Measurements from ENCODE around the gene TPRN.

Gene TPRN

DNA sequence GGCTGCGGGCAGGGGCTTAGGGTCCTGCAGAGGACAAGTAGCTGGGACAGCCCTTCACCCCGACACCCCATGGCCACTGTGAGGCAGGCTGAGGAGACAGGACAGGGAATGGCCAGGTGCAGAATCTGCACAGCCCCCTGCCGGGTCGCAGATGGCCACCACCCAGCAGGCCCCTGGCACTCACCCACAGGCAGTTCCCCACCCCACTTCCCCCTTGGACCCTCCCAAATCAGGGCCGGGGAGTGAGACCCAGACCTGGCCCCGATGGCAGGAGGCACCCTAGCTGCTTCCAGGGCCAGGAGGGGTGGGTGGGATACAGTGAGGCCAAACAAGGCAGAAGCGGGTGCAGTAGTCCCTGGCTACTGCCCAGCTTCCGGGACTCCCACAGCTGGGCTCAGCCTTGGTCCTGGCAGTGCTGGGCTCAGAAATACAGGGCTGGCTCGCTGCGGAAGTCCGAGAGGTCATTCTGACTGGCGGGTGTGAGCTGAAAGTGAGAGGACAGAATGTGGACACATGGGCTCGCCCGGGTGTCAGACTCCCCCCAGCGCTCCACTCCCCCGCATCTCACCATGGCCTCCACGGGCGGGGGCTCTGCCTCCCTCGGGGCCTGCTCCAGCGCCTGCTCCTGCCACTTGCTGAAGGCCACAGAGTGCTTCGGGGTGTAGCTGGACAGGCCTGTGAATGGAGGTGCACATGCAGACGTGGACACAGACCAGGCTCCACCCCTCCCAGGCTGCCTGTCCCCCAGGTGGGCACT, 8.7 kb downstream of the TPRN start:
- peaks cover 67% of the 10 kb centered on the region for H3K36me3 ChIP-seq (ENCODE audit: insufficient read depth, insufficient read length, low read length)

DNA sequence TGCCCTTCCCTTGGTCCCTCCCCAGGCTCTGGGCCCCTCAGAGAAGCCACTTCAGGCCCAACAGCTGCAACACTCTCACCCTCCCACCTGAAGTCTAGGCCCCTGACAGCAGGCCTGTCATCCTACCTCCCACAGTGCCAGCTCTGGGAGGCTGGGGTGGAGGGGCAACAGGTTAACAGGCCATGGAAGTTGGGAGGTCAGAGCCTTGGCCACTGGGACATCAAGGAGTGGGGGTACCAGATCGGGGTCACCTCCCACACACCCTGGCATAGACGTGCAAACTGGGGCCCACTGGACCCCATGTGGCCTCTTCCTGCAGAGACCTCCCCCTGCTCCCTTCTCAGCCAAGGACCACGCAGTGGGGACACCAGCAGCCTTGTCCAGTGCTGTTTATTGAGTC, 9.3 kb downstream of the TPRN start:
- H3K4me1 ChIP-seq (ENCODE audit: insufficient read depth, insufficient read length), result peaks cover 42% of the 10 kb centered on the region
- H3K36me3 ChIP-seq (ENCODE audit: insufficient read depth, insufficient read length, low read length), result peaks cover 71% of the 10 kb centered on the region
- no peak for TF ChIP-seq ZNF274 (IDR thresholded peaks at IDR 0.05; ENCODE audit: low read depth, low read length)
- TF ChIP-seq YY1 (IDR thresholded peaks at IDR 0.05; ENCODE audit: insufficient read depth, insufficient read length), result no peak
- TF ChIP-seq SUZ12 (IDR thresholded peaks at IDR 0.05; ENCODE audit: extremely low read depth, insufficient read depth, insufficient read length), result no peak
- no peak overlapping the region for H3K9ac ChIP-seq (ENCODE audit: insufficient read length, low read depth)
- H3K9me3 ChIP-seq (ENCODE audit: insufficient read depth, low read length), result no peaks in the 10 kb centered on the region
- no peaks in the 10 kb centered on the region for H3K27me3 ChIP-seq (ENCODE audit: insufficient read depth, insufficient read length)
- no peak for DNase-seq (ENCODE audit: low read depth, low spot score)
- no peak overlapping the region for H3K4me3 ChIP-seq (ENCODE audit: insufficient read length, low read depth)

More for the DNA sequence above, 8.7 kb downstream of the TPRN start:
- DNase-seq (ENCODE audit: low read depth, low spot score), result no peak
- no peak overlapping the region for H3K9ac ChIP-seq (ENCODE audit: insufficient read length, low read depth)
- peaks cover 42% of the 10 kb centered on the region for H3K4me1 ChIP-seq (ENCODE audit: insufficient read depth, insufficient read length)
- H3K4me3 ChIP-seq (ENCODE audit: insufficient read length, low read depth), result no peak overlapping the region
- TF ChIP-seq SUZ12 (IDR thresholded peaks at IDR 0.05; ENCODE audit: extremely low read depth, insufficient read depth, insufficient read length) (no peak), YY1 (IDR thresholded peaks at IDR 0.05; ENCODE audit: insufficient read depth, insufficient read length) (no peak), ZNF274 (IDR thresholded peaks at IDR 0.05; ENCODE audit: low read depth, low read length) (no peak)
- H3K9me3 ChIP-seq (ENCODE audit: insufficient read depth, low read length), result no peaks in the 10 kb centered on the region
- no peaks in the 10 kb centered on the region for H3K27me3 ChIP-seq (ENCODE audit: insufficient read depth, insufficient read length)

DNA sequence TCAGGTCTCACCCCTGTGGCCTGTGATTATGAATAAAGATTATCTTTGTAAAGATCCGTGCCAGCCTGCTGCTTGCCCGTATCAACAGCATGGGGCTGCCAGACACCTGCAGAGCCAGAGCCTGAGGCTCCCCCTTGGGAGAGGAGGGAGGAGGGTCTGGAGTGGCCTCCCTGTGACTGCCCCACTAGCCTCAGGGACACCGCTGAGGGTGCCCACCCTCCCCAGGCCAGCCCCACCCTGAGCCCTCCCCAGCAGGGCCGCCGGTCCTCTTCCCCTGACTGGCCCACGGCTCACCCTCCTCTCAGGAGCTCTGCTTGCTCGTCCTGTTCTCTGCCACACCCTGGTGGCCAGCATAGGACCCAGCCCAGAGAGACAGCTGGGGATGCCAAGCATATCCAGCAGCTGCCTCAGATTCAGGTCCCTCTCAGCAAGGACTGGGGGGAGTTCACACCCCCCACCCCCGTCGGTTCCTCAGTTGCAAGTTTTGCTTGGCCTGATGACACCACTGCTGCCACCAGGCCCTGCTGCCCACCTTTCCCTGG, 10.2 kb downstream of the TPRN start:
- H3K36me3 ChIP-seq (ENCODE audit: insufficient read depth, insufficient read length, low read length), result peaks cover 73% of the 10 kb centered on the region
- peak overlapping the region; percentile 98 for H3K9ac ChIP-seq (ENCODE audit: insufficient read length, low read depth)
- no peak for TF ChIP-seq ZNF274 (IDR thresholded peaks at IDR 0.05; ENCODE audit: low read depth, low read length)
- no peak for TF ChIP-seq YY1 (IDR thresholded peaks at IDR 0.05; ENCODE audit: insufficient read depth, insufficient read length)
- TF ChIP-seq SUZ12 (IDR thresholded peaks at IDR 0.05; ENCODE audit: extremely low read depth, insufficient read depth, insufficient read length), result no peak
- H3K27me3 ChIP-seq (ENCODE audit: insufficient read depth, insufficient read length), result no peaks in the 10 kb centered on the region
- no peak for DNase-seq (ENCODE audit: low read depth, low spot score)
- H3K4me1 ChIP-seq (ENCODE audit: insufficient read depth, insufficient read length), result peaks cover 40% of the 10 kb centered on the region
- H3K9me3 ChIP-seq (ENCODE audit: insufficient read depth, low read length), result no peaks in the 10 kb centered on the region
- H3K4me3 ChIP-seq (ENCODE audit: insufficient read length, low read depth), result no peak overlapping the region

DNA sequence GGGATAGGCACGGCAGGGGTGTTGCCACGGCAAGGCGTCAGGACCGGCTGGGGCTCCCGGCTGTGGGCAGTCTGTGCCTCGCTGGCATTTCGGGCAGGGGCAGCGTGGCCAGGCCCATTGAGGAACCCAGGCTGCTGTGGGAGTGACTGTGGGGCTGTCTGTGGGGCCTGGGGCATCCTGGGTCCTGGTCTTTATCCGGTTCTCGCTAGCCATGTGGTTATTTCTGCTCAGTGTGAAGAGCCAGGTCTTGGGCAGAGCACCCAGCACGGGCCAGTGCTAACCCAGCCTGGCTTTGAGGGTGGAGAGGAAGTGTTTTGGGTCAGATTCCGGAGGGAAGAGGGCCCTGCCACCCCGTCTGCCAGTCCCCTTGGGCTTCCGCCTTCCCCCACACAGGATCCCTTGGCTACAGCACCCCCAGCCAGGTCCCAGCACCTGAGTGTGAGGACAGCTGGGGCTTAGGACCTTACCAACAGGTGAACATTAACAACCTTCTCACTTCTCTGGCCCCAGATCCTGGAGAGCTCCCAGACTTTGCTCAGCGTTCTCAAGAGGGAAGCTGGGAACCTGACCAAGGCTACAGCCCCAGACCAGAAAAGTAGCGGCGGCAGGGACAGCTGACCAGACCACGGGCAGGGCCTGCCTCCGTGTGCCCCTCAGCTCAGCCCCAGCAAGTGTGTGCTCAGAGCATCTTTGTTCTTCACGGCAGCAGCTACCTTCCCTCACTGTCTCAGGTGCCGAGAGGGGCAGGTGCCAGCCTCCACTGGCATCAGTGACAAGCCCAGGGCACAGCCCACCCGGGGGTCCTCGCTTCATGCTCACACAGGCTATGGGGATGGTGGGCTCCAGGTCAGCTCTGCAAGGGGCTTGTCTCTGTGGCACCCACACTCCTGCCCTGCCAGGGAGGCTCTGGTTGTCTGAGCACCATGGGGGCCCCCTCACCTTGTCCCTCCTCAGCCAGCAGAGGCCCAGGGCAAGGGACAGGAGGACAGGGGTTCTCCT, 10.9 kb downstream of the TPRN start:
- Histone ChIP-seq H3K27me3 (ENCODE audit: insufficient read depth, insufficient read length) (no peaks in the 10 kb centered on the region), H3K4me3 (ENCODE audit: insufficient read length, low read depth) (peak overlapping the region; percentile 95), H3K4me1 (ENCODE audit: insufficient read depth, insufficient read length) (peaks cover 33% of the 10 kb centered on the region), H3K9ac (ENCODE audit: insufficient read length, low read depth) (peak overlapping the region; percentile 98), H3K9me3 (ENCODE audit: insufficient read depth, low read length) (no peaks in the 10 kb centered on the region), H3K36me3 (ENCODE audit: insufficient read depth, insufficient read length, low read length) (peaks cover 75% of the 10 kb centered on the region)
- DNase-seq (ENCODE audit: low read depth, low spot score), result no peak
- TF ChIP-seq ZNF274 (IDR thresholded peaks at IDR 0.05; ENCODE audit: low read depth, low read length), result no peak
- TF ChIP-seq YY1 (IDR thresholded peaks at IDR 0.05; ENCODE audit: insufficient read depth, insufficient read length), result no peak
- TF ChIP-seq SUZ12 (IDR thresholded peaks at IDR 0.05; ENCODE audit: extremely low read depth, insufficient read depth, insufficient read length), result no peak

DNA sequence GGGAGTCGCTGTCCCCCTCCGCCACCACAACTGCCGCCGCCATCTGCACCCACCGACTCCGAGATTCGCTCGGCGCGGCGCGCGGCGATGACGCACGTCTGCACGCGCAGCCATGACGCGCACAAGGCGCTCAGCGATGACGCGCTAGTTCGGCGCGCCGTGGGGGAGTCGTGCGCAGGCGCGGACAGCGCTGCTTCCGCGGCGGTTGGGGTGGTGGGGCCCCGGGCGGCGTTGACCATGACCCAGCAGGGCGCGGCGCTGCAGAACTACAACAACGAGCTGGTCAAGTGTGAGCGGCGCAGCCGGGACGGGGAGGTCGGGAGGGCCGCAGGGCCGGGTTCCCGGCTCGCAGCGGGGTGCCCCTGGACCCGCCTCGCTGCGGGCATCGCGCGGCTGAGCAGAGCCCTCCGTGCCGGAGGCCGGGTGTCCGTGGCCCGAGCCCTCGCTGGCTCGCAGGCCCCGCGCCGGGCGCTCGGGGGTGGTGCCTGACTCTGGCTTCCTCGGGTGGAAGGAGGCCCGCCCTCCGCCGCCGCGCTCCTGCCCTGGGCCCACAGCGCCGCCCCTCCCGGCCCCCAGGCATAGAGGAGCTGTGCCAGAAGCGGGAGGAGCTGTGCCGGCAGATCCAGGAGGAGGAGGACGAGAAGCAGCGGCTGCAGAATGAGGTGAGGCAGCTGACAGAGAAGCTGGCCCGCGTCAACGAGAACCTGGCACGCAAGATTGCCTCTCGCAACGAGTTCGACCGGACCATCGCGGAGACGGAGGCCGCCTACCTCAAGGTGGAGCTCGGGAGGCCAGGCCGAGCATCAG, 11.8 kb downstream of the TPRN start, which contains the start of the genes ANAPC2 and SSNA1:
ANAPC2 (minus strand) TSS at position 71 of the 807 bp plus-strand sequence; CDS start at position 43, 28 bp downstream.
SSNA1 (plus strand) TSS at position 187 of the 807 bp plus-strand sequence; CDS start at position 238, 51 bp downstream.
- Histone ChIP-seq H3K36me3 (ENCODE audit: insufficient read depth, insufficient read length, low read length) (peaks cover 83% of the 10 kb centered on the region), H3K4me1 (ENCODE audit: insufficient read depth, insufficient read length) (peaks cover 26% of the 10 kb centered on the region), H3K9ac (ENCODE audit: insufficient read length, low read depth) (peak within 1 kb of the TSS; percentile 98), H3K9me3 (ENCODE audit: insufficient read depth, low read length) (no peaks in the 10 kb centered on the region), H3K27me3 (ENCODE audit: insufficient read depth, insufficient read length) (no peaks in the 10 kb centered on the region), H3K4me3 (ENCODE audit: insufficient read length, low read depth) (peak within 1 kb of the TSS; percentile 95)
- TF ChIP-seq ZNF274 (IDR thresholded peaks at IDR 0.05; ENCODE audit: low read depth, low read length) (no peak), YY1 (IDR thresholded peaks at IDR 0.05; ENCODE audit: insufficient read depth, insufficient read length) (peak; percentile 59), SUZ12 (IDR thresholded peaks at IDR 0.05; ENCODE audit: extremely low read depth, insufficient read depth, insufficient read length) (no peak)
- peak; percentile 96 for DNase-seq (ENCODE audit: low read depth, low spot score)

DNA sequence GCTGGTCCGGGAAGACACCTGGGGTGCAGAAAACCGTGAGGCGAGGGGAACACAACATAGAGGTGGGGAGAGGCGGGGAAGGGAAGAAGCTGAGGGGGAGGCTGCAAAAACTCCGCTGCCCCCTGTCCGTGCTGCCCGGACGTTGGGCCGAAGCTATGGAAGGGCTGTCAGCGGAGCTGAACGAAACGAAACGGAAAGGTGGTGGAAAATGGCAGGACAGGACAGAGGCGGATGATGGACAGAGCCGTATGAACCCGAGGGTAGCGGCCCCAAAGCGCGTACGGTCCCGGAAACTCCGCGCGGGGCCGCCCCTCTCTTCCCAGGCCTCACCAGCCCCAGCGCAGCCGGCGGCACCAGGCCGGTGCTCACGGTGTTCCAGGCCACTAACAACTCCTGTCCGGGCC, 12.5 kb downstream of the TPRN start:
- Histone ChIP-seq H3K4me1 (ENCODE audit: insufficient read depth, insufficient read length) (peaks cover 23% of the 10 kb centered on the region), H3K9me3 (ENCODE audit: insufficient read depth, low read length) (no peaks in the 10 kb centered on the region), H3K27me3 (ENCODE audit: insufficient read depth, insufficient read length) (no peaks in the 10 kb centered on the region), H3K4me3 (ENCODE audit: insufficient read length, low read depth) (peak overlapping the region; percentile 95), H3K9ac (ENCODE audit: insufficient read length, low read depth) (peak overlapping the region; percentile 98), H3K36me3 (ENCODE audit: insufficient read depth, insufficient read length, low read length) (peaks cover 84% of the 10 kb centered on the region)
- TF ChIP-seq ZNF274 (IDR thresholded peaks at IDR 0.05; ENCODE audit: low read depth, low read length), result no peak
- TF ChIP-seq SUZ12 (IDR thresholded peaks at IDR 0.05; ENCODE audit: extremely low read depth, insufficient read depth, insufficient read length), result no peak
- TF ChIP-seq YY1 (IDR thresholded peaks at IDR 0.05; ENCODE audit: insufficient read depth, insufficient read length), result no peak
- DNase-seq (ENCODE audit: low read depth, low spot score), result no peak
